KBM-7 (cell line): ENCODE results near the gene MMRN2.
"Not testable (repeated sequence)": the region's sequence is repeated elsewhere in the genome, so short reads cannot be mapped to it uniquely, and the experiment has no call there.

Experiments used
- DNase-seq: peaks from one replicate; pipeline ENCODE4 v3.0.0-alpha.2; 2015
- in situ Hi-C: fragments of 300-500 bp; cut with MboI; formaldehyde crosslinking; loops from 2 replicates; pipeline ENCODE4 v1.14.3; 2020; ENCODE audit warnings: low sequenced_read_pairs, low pct_unique_long_range_greater_than_20kb, mixed read lengths

The MMRN2 gene

GRCh38 chr10:86959737-86960002, 2.3 kb upstream of the MMRN2 start:
- in situ Hi-C loops: no loop called here
- DNase-seq: no peak

- in situ Hi-C loops: no loop called here
- DNase-seq: no peak
These were observed 1.7 kb upstream of the MMRN2 start for GRCh38 chr10:86958901-86959736.

DNA sequence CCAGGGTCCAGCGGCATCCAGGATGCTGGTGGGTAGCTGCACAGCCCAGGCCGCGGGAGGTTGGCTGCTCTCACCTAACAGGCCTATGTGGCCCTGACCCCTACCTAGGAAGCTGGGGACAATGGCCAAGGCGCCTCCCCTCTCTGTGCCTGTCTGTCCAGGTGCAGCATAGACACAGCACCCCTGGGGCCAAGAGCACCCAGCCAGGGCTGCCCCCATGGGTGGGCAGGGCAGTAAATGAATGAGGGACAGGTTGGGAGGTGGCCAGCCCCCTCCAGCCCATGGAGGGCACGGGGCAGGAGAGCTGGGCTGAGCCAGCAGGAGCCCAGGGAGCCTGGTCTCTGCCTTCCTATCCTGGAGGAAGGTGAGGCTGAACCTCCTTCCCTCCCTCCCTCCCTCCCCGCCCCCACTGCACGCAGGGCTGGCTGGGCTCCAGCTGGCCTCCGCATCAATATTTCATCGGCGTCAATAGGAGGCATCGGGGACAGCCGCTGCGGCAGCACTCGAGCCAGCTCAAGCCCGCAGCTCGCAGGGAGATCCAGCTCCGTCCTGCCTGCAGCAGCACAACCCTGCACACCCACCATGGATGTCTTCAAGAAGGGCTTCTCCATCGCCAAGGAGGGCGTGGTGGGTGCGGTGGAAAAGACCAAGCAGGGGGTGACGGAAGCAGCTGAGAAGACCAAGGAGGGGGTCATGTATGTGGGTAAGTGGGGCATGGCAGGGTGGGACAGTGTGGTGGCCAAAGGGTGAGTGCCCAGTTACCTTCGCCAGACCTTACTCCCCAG, 893 bp upstream of the MMRN2 start, which contains the start of gene SNCG:
Gene SNCG (plus strand): TSS at position 484 of the 785 bp plus-strand sequence. CDS start 99 bp downstream, at position 583.
- no peak for DNase-seq

DNA sequence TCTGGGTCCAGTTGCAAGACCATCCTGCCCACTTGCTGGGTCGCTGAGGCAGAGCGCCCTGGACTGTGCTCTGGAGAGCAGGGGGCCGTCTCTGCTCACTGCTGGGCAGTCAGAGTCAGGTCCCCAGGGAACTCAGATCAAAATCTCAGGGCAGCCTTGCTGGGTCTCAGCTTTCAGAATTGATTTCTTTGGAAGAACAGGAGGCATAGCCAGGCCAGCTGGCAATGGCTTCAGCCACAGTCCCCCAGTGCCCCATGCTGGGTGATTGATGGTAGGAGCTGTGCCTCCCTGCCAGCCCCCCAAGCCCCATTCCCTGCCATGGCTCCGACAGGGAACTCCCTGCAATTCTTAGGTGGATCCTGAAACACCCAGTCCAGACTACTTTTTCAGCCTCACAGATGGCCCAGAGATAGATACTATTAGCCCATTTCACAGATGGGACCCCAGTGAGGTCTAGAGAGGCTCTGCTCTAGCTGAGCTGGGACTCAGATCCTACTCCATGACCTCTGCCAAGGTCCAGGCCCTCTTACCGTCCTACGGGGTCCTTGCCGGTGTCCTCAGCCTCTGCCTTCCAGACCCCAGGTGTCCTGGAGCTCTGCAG, 467 bp downstream of the MMRN2 start:
- DNase-seq: no peak
- in situ Hi-C loops: no loop called here

More for the DNA sequence above, 893 bp upstream of the MMRN2 start, which contains the start of gene SNCG:
- in situ Hi-C loops: no loop called here

- in situ Hi-C loops: no loop called here
- DNase-seq: no peak
These were observed 1.1 kb downstream of the MMRN2 start for GRCh38 chr10:86956195-86956847.

DNA sequence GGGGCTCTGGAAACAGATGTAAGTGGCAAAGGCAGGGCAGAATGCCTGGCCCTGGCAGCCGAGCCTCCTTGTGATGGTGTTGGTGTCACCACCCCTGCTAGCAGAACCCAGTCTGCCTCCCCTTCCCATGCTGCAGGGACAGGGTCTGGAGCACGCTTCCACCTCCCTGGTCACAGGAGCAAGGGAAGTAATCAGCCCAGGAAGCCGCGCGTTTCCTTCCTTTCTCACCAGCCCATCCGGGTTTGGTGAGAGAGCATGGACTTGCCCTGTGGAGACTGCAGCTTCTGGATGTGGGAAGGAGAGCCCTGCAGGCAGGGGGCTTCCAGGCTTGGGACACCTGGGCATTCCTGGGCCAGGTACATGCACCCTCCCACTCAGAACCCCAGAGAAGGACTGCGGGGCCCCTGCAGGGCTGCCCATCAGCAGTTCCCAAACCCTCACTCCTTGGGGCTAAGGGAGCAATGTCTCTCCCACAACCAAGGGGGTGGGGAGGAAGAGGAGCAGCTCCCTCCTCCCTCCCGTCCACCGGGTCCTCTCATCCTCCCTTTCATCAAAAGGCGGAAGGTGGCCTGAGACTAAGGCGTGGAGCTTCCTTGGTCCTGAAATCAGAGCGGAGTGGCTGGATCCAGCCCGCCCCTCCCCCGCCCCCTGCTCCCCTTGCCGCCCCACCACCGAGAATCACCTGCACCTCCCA, 1.8 kb downstream of the MMRN2 start:
- DNase-seq: no peak
- in situ Hi-C loops: no loop called here

DNA sequence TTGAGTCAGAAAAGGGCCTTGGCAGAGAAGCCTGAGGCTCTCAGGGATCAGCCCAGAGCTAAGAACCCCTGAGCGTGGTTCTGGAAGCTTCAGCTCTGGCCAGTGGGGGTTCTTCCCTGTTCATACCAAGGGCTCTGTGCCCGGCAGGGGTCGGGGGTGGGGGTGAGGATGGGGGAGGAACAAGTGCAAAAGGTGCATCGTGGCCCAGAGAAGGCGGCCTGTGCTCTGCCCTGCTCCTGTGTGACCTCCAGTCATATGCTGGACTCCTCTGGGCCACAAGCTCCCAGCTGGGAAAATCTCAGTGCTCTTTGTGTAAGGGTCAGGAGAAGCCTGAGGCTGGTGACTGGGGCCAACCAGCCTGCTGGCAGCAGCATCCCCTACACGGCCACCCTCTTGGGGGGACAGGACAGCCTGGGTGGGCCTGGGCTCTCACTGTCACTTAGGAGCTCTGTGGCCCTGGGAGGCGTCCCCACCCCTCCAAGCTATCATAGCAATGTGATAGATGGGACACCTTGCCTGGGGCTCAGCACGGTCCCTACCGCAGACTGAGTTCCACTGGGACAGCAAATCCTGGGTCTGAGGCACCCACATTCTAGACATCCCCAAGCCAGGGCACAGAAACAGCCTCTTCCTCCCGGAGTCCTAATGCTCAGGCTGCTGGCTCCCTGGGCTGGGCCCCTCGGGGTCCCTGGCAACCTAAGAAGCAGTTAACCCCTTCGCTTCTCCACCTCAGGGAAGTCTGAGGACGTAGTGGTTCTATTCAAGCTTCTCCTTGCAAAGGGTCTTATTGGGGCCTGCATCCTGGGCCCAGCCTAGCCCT, 2.5 kb downstream of the MMRN2 start:
- DNase-seq: no peak
- in situ Hi-C loops: no loop called here

DNA sequence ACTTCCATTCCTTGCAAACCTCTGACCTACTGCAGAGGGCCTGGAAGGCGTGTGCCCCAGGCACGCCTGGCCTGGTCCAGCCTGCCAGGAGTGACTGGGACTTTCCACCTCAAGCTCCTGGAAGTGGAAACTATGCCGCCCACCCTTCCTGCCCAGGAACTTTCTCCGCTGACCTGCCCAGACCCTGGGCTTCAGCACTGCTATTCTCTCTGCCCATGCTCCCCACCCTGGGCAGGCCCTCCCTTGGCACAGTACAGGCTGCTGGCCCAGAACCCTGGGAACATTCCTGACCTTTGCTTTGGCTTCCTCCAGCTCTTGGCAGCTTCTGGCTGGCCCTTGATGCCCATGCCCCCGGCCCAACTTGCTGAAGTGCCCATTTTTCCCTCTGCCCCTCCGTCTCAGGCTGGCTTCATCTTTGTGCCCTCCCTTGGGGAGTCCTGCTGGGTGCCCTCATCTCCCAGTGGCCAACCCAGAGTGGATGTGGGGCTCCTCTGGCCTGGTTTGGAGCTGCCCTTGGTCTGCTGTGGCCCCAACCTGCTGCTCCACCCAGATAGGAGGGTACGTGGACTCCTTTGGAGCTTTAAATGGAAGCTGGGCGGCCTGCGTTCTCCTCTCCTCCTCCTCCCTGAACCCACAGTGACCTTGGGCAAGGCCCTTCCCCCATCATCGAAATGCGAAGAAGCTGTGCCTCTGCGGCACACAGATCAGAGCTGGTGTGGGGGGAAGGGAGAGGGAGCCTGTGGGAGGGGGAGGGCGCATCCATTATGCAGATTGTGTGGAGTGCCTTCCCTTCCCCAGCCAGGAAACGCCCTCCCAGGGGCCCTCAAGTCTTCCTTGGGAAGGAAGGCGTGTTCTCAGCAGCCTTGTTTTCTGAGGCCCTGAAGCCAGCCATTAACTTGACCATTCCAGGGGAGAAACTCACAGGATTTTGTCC, 3.4 kb downstream of the MMRN2 start:
- DNase-seq: no peak
- in situ Hi-C loops: no loop called here

GRCh38 chr10:86952697-86953096, 4.7 kb downstream of the MMRN2 start:
- in situ Hi-C loops, DNase-seq: not testable (repeated sequence)

DNA sequence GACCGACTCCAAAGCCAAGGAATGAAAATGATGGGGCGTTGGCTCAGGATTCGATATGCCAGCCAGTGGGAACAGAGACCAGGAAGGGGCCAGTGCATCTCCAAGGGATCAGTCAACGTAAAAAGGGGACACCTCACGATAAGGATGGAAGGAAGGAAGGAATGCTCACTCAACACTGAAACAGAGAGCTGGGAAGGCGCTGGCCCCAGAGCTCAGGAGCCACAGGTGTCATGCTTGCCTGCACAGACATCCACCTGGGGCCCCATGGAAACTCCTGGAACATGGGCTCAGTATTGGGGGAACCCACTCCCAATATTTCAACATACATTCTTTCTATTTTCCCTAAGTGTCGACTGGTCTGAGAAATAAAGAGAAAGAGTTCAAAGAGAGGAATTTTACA, 5.3 kb downstream of the MMRN2 start:
- DNase-seq: no peak
- in situ Hi-C loops: no loop called here

- in situ Hi-C loops: no loop called here
- no peak for DNase-seq
These were observed 6.1 kb downstream of the MMRN2 start for GRCh38 chr10:86951184-86951761.

DNA sequence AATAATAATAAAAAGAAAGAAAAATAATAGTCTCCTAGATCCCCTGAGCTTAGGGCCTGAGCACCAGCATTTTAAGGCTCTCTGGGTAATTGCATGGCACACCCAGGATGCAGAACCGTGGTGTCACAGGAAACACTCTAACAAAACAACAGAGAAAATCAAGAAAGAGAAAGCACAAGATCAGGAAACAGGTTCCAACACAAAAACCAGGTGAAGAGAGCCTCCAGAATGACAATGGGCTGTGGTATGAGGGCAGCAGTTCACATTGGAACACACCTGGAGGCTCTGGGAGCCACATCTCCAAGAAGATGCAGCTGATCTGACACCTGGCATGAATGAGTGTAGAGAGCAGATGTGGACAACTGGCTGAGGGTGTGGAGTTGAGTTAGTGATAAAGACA, 7.1 kb downstream of the MMRN2 start:
- in situ Hi-C loops: no loop called here
- DNase-seq: no peak

DNA sequence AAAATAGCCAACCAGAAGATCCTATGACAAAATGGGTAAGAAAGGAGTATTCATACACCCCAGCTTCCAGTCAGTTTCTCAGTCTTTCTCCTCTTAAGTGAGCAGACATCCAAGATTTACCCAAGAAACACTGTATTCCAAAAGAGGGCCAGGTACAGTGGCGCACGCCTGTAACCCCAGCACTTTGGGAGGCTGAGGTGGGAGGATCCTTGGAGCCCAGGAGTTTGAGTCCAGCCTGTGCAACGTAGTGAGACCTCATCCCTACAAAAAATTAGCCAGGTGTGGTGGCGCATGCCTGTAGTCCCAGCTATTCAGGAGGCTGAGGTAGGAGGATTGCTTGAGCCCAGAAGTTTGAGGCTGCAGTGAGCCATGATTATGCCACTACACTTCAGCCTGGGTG, 9.6 kb downstream of the MMRN2 start:
- DNase-seq, in situ Hi-C loops: not testable (repeated sequence)

DNA sequence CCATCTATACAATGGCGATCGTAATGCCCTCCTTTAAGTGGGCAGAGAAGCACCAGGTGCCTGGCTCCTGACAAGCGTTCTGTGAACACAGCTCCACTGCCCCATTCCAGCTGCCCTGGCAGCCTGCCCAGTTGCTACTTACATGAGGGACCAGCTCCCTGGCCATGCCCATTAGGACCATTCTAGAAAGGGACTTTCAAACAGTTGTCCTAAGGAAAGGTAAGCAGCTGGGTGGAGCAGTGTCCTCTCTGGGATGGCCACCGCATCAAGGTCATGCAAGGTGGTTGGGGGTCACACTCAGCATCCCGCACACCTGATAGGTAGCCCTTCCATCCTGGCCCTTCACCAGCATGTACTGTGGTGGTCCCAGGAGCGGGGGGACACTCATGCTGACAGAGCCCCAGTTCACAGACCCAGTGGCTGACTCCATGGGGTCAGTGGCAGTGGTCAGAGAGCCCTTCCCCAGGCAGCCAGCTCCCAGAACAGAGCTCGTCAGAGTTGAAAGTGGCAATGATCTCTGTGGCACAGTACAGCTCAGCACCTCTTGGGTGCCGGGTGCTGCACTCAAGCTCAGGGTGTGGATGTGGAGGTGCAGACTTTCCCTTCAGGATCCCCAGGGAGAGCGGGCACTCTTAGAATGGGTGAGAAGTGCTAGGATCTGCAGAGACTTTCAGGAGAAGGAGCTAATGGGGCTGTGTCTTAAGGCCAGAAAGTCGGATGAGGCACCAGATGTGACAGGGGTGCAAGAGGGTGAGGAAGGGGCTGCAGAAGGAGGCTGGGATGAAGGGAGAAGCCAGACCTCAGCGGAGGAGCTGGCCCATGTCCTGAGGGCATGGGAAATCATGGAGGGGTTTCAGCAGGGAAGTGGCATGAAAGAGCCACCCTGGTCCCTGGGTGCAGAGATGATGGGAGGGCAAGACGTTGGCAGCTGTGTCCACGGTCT, 10.9 kb downstream of the MMRN2 start:
- DNase-seq: no peak
- in situ Hi-C loops: no loop called here

- no peak for DNase-seq
- in situ Hi-C loops: no loop called here
These were observed 11.8 kb downstream of the MMRN2 start for GRCh38 chr10:86945361-86946212.
